KMS-11 (cell line): ENCODE measurements around the gene ANP32E.
"Not testable (repeated sequence)": the region's sequence is repeated elsewhere in the genome, so short reads cannot be mapped to it uniquely, and the experiment has no call there.

Experiments
- H2AFZ ChIP-seq: fragments of 200-600 bp; sonication (generic); 2 replicates; pipeline ENCODE4 v1.6.1; 2016; ENCODE audit warnings: antibody characterized with exemption, mixed run types, low read depth
- H3K27ac ChIP-seq: fragments of 200-600 bp; sonication (generic); 2 replicates; pipeline ENCODE4 v1.6.1; 2016; ENCODE audit warnings: mild to moderate bottlenecking, mixed run types
- H3K27me3 ChIP-seq: fragments of 200-600 bp; sonication (generic); 2 replicates; pipeline ENCODE4 v1.6.1; 2017; ENCODE audit warnings: mild to moderate bottlenecking, low read depth, mixed run types, moderate library complexity; ENCODE audit not compliant: insufficient read depth
- H3K36me3 ChIP-seq: fragments of 200-600 bp; sonication (generic); 2 replicates; pipeline ENCODE4 v1.6.1; 2017; ENCODE audit warnings: mild to moderate bottlenecking, mixed run types; ENCODE audit not compliant: insufficient read depth
- H3K4me1 ChIP-seq: fragments of 200-600 bp; sonication (generic); 2 replicates; pipeline ENCODE4 v1.6.1; 2016; ENCODE audit warnings: mild to moderate bottlenecking, low read depth, mixed run types; ENCODE audit not compliant: poor library complexity, severe bottlenecking
- H3K4me2 ChIP-seq: fragments of 200-600 bp; sonication (generic); 2 replicates; pipeline ENCODE4 v1.7.0; 2016; ENCODE audit warnings: mild to moderate bottlenecking, mixed run types
- H3K4me3 ChIP-seq: fragments of 200-600 bp; sonication (generic); IDR thresholded peaks from 2 replicates; pipeline ENCODE4 v1.6.1; 2017; ENCODE audit warnings: low read depth, low read length, mixed read lengths; ENCODE audit not compliant: insufficient read depth
- H3K79me2 ChIP-seq: fragments of 200-600 bp; sonication (generic); 2 replicates; pipeline ENCODE4 v1.6.1; 2016; ENCODE audit warnings: low read depth, mixed run types; ENCODE audit not compliant: insufficient read depth
- H3K9ac ChIP-seq: fragments of 200-600 bp; sonication (generic); 2 replicates; pipeline ENCODE4 v1.6.1; 2016; ENCODE audit warnings: mild to moderate bottlenecking, mixed run types
- H4K20me1 ChIP-seq: fragments of 200-600 bp; sonication (generic); 2 replicates; pipeline ENCODE4 v1.6.1; 2016; ENCODE audit warnings: mild to moderate bottlenecking, mixed run types; ENCODE audit not compliant: insufficient read depth
- TF ChIP-seq, protein P1 (sequence below): fragments of 200-600 bp; sonication (generic); conservative IDR thresholded peaks from 2 replicates; pipeline ENCODE4 v1.6.1; 2017; ENCODE audit warnings: low read depth, mild to moderate bottlenecking, antibody characterized with exemption, low read length, moderate library complexity, mixed read lengths

The ANP32E gene

DNA sequence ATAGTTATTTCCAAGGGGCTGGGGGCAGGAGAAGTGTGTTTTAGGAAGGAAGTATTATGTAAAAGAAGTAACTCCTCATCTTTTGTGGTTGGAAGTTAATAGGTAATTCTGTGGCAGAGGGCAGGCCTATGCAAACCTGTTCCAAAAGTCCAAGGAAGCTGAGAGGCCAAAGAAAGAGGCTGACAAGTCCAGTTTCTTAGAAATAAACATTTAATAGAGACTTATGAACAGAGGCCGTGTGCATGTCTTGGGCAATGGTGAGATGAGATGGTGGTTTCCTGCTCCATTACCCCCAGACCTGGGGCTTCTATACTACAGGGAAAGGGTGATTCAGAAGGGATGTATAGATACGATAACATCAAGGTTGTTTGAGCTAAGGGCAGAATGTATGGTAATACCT, 14.0 kb upstream of the ANP32E start:
- Histone ChIP-seq H3K79me2 (no peaks in the 10 kb centered on the region), H3K9ac (no peak overlapping the region), H3K4me2 (no peak overlapping the region), H3K4me1 (no peaks in the 10 kb centered on the region), H3K27me3 (no peaks in the 10 kb centered on the region), H3K27ac (no peak overlapping the region), H3K4me3 (no peak overlapping the region), H2AFZ (no peak overlapping the region), H3K36me3 (no peaks in the 10 kb centered on the region), H4K20me1 (no peaks in the 10 kb centered on the region)
- TF ChIP-seq, protein P1, sequence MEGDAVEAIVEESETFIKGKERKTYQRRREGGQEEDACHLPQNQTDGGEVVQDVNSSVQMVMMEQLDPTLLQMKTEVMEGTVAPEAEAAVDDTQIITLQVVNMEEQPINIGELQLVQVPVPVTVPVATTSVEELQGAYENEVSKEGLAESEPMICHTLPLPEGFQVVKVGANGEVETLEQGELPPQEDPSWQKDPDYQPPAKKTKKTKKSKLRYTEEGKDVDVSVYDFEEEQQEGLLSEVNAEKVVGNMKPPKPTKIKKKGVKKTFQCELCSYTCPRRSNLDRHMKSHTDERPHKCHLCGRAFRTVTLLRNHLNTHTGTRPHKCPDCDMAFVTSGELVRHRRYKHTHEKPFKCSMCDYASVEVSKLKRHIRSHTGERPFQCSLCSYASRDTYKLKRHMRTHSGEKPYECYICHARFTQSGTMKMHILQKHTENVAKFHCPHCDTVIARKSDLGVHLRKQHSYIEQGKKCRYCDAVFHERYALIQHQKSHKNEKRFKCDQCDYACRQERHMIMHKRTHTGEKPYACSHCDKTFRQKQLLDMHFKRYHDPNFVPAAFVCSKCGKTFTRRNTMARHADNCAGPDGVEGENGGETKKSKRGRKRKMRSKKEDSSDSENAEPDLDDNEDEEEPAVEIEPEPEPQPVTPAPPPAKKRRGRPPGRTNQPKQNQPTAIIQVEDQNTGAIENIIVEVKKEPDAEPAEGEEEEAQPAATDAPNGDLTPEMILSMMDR, result no peak

DNA sequence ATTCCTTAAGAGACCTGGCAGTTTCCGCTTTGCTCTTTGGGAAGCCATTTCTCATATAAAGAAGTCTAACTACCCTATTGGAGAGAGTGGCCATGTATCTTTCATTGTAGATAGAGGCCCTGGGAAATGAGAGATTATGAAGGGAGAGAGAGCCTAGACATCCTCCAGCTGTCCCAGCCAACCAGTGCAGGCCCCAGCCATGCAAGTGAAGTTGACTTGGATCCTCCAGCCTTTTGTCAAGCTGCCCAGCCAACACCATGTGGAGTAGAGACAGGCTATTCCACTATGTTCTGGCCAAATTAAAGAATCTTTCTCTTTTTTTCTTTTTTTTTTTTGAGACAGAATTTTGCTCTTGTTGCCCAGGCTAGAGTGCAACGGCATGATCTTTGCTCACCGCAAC, 7.1 kb upstream of the ANP32E start:
- no peak overlapping the region for H3K27ac ChIP-seq
- H3K4me1 ChIP-seq, result no peaks in the 10 kb centered on the region
- no peak overlapping the region for H3K4me2 ChIP-seq
- H3K36me3 ChIP-seq, result no peaks in the 10 kb centered on the region
- no peaks in the 10 kb centered on the region for H3K79me2 ChIP-seq
- H2AFZ ChIP-seq, result no peak overlapping the region
- TF ChIP-seq, protein P1, result no peak
- H4K20me1 ChIP-seq, result no peaks in the 10 kb centered on the region
- H3K4me3 ChIP-seq, result no peak overlapping the region
- no peak overlapping the region for H3K9ac ChIP-seq
- no peaks in the 10 kb centered on the region for H3K27me3 ChIP-seq

DNA sequence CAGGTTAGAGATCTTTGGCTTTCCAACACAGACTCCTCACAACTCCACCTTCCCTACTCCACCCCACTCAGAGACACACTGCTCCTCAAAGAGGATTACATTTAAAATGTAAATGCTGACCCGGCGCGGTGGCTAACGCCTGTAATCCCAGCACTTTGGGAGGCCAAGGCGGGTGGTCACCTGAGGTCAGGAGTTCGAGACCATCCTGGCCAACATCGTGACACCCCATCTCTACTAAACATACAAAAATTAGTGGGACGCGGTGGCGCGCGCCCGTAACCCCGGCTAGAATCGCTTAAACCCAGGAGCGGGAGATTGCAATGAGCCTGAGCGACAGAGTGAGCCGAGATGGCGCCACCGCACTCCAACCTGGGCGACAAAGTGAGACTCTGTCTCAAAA, 1.8 kb upstream of the ANP32E start:
- Histone ChIP-seq H3K79me2 (peaks cover 28% of the 10 kb centered on the region), H4K20me1 (peaks cover 9% of the 10 kb centered on the region; the same call in 1 of the 2 replicates), H3K4me2 (peak overlapping the region; percentile 86; the same call in 1 of the 2 replicates), H3K27ac (no peak overlapping the region), H2AFZ (no peak overlapping the region), H3K9ac (no peak overlapping the region), H3K36me3 (no peaks in the 10 kb centered on the region), H3K27me3 (no peaks in the 10 kb centered on the region), H3K4me3 (no peak overlapping the region), H3K4me1 (peaks cover 27% of the 10 kb centered on the region)
- TF ChIP-seq, protein P1, result no peak

DNA sequence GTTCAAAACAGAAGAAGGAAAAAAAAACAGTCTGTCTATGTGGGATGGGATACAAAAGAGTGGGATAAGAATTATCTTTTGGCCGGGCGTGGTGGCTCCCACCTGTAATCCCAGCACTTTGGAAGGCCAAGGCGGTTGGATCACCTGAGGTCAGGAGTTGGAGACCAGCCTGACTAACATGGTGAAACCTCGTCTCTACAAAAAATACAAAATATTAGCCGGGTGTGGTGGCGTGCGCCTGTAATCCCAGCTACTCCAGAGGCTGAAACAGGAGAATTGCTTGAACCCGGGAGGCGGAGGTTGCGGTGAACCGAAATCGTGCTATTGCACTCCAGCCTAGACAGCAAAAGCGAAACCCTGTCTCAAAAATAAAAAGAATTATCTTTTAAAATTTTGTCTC, 1.3 kb upstream of the ANP32E start:
- H3K79me2 ChIP-seq, result peaks cover 34% of the 10 kb centered on the region
- peak overlapping the region; percentile 90 for H3K27ac ChIP-seq
- not testable (repeated sequence) for H3K36me3 ChIP-seq, H4K20me1 ChIP-seq, H3K27me3 ChIP-seq
- H3K9ac ChIP-seq, result peak overlapping the region; percentile 86
- peak overlapping the region; percentile 52 for H2AFZ ChIP-seq
- H3K4me3 ChIP-seq, result peak overlapping the region; percentile 98
- peak overlapping the region; percentile 86 for H3K4me2 ChIP-seq
- peaks cover 30% of the 10 kb centered on the region for H3K4me1 ChIP-seq

DNA sequence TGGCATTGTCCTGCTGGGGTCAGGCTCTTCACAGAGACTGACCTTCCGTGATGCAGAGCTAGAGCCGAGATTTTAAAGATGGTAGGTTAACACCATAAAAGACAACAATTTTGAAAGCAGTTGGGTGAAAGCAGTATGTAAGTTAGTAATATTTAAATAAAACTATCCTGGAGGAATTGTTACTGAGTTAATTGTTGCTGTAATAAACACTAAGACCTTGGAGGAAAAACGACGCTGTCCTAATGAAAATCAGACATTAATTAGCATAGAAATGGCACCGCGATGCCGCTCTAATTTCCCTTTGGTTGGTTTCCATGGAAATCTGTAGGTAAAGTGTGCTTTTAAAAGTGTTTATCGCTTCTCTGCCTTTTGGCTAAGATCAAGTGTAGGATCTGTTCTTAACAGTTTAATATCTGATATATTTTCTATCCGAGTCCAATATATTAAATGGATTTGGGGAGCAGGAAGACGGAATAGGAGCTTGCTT, 745 bp upstream of the ANP32E start:
- H3K4me2 ChIP-seq, result peak overlapping the region; percentile 86
- H3K9ac ChIP-seq, result peak overlapping the region; percentile 86
- H3K36me3 ChIP-seq, result no peaks in the 10 kb centered on the region
- no peaks in the 10 kb centered on the region for H3K27me3 ChIP-seq
- peak overlapping the region; percentile 98 for H3K4me3 ChIP-seq
- peak overlapping the region; percentile 90 for H3K27ac ChIP-seq
- H3K79me2 ChIP-seq, result peaks cover 37% of the 10 kb centered on the region
- peaks cover 30% of the 10 kb centered on the region for H3K4me1 ChIP-seq
- peaks cover 9% of the 10 kb centered on the region; the same call in 1 of the 2 replicates for H4K20me1 ChIP-seq
- TF ChIP-seq, protein P1, result peak; percentile 52
- H2AFZ ChIP-seq, result peak overlapping the region; percentile 52
